Activated T-cell treated with anti-CD3 and anti-CD28 coated beads, Interleukin-2, amount 50 U/mL, for 24 hours (primary cell): ENCODE results near the gene MEX3B.
"Not testable (repeated sequence)": the region's sequence is repeated elsewhere in the genome, so short reads cannot be mapped to it uniquely, and the experiment has no call there.

ENCODE experiments used
- DNase-seq: peaks from one replicate; pipeline ENCODE4 v3.0.0-alpha.2; 2020
- H3K27ac Mint-ChIP-seq: 2 replicates; pipeline ENCODE4 v1.8.0; 2020; ENCODE audit warnings: mild to moderate bottlenecking, mixed read lengths
- H3K27me3 Mint-ChIP-seq: 2 replicates; pipeline ENCODE4 v1.8.0; 2020; ENCODE audit warnings: mixed read lengths
- H3K36me3 Mint-ChIP-seq: 2 replicates; pipeline ENCODE4 v1.8.0; 2020; ENCODE audit warnings: low read depth, mixed read lengths
- H3K4me1 Mint-ChIP-seq: 2 replicates; pipeline ENCODE4 v1.8.0; 2020; ENCODE audit warnings: low read depth, mixed read lengths
- H3K4me3 Mint-ChIP-seq: 2 replicates; pipeline ENCODE4 v1.8.0; 2020; ENCODE audit warnings: mild to moderate bottlenecking, moderate library complexity, mixed read lengths
- H3K9me3 Mint-ChIP-seq: 2 replicates; pipeline ENCODE4 v1.8.0; 2020; ENCODE audit warnings: mixed read lengths

Gene MEX3B

GRCh38 chr15:81995081-81995480, 50.7 kb downstream of the MEX3B start:
- not testable (repeated sequence) for H3K27ac Mint-ChIP-seq, H3K4me3 Mint-ChIP-seq

GRCh38 chr15:81992523-81992922, 53.3 kb downstream of the MEX3B start:
- Mint-ChIP-seq H3K27me3 (peaks cover 28% of the 10 kb centered on the region), H3K4me3 (no peak overlapping the region), H3K27ac (no peak overlapping the region), H3K4me1 (no peaks in the 10 kb centered on the region), H3K9me3 (peaks cover 22% of the 10 kb centered on the region), H3K36me3 (no peaks in the 10 kb centered on the region)
- no peak for DNase-seq

More at GRCh38 chr15:81995081-81995480, 50.7 kb downstream of the MEX3B start:
- Mint-ChIP-seq H3K27me3 (peaks cover 13% of the 10 kb centered on the region), H3K9me3 (peaks cover 22% of the 10 kb centered on the region)
- not testable (repeated sequence) for DNase-seq, H3K4me1 Mint-ChIP-seq, H3K36me3 Mint-ChIP-seq
